HL-60 (cell line): Measurements from ENCODE around the gene RNLS.

Source experiments
- CTCF ChIP-seq: IDR thresholded peaks from one replicate; pipeline ENCODE4 v1.5.1; 2011; ENCODE audit warnings: low read length, control low read depth, inconsistent platforms; ENCODE audit not compliant: insufficient read depth
- POLR2AphosphoS5 ChIP-seq: IDR thresholded peaks from 2 replicates; pipeline ENCODE4 v1.6.1; 2012; ENCODE audit warnings: low read depth
- REST ChIP-seq: IDR thresholded peaks from 2 replicates; pipeline ENCODE4 v1.6.1; 2012; ENCODE audit warnings: low read depth; ENCODE audit not compliant: insufficient replicate concordance

GRCh38 chr10:88473989-88474883, 108.9 kb downstream of the RNLS start:
- TF ChIP-seq CTCF (no peak), REST (no peak), POLR2AphosphoS5 (no peak)
